OCI-LY3 (cell line): ENCODE results near the gene MKI67.

Source experiments
- EZH2phosphoT487 ChIP-seq: fragments of 200-600 bp; shearing (Covaris generic); IDR thresholded peaks from 2 replicates; pipeline ENCODE4 v1.6.1; 2018; ENCODE audit warnings: antibody characterized with exemption, mixed run types, low read depth
- TF ChIP-seq, protein P1 (sequence below): fragments of 200-600, 300-600 bp; sonication (generic); IDR thresholded peaks from 2 replicates; pipeline ENCODE4 v1.5.1; 2014; ENCODE audit warnings: antibody characterized with exemption, low read length, low read depth

DNA sequence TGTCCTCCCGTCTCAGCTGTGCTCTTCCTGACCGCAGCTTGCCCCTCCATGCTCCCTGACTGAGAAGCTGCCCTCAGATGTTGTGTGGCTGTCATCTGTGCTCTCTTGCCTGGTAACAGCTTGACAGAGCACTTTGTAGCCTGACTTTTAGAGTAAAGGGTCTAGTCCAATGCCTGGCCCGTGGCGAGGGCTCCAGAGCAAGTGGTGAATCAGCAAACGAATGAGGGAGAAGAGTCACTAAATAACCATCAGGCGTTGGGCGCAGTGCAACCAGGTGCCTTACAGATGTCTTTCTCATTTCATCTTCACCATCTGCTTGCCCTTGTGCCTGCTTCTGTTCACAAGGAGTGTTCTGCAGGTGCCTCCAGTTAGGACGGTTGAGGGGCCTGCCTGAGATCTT is 45.6 kb downstream of the MKI67 start:
- TF ChIP-seq, protein P1, sequence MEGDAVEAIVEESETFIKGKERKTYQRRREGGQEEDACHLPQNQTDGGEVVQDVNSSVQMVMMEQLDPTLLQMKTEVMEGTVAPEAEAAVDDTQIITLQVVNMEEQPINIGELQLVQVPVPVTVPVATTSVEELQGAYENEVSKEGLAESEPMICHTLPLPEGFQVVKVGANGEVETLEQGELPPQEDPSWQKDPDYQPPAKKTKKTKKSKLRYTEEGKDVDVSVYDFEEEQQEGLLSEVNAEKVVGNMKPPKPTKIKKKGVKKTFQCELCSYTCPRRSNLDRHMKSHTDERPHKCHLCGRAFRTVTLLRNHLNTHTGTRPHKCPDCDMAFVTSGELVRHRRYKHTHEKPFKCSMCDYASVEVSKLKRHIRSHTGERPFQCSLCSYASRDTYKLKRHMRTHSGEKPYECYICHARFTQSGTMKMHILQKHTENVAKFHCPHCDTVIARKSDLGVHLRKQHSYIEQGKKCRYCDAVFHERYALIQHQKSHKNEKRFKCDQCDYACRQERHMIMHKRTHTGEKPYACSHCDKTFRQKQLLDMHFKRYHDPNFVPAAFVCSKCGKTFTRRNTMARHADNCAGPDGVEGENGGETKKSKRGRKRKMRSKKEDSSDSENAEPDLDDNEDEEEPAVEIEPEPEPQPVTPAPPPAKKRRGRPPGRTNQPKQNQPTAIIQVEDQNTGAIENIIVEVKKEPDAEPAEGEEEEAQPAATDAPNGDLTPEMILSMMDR, result no peak
- TF ChIP-seq EZH2phosphoT487, result no peak
